Caco-2 (cell line): ENCODE measurements around the gene FRMD4A. TPM values are rescaled to one million over a fixed set of nuclear protein-coding genes. Genes with fewer than 3 reads are reported as not detected.

ENCODE experiments used
- BruUV-seq: library from RNA; stranded (reverse); fragments of 400-500 nt; replicated peaks from 2 replicates; lab custom pipeline; 2021; lab: Mats Ljungman, UMichigan
- CTCF ChIA-PET: fragments of 300-600 bp; sonication (Branson Sonifier 250); formaldehyde crosslinking; loops from one replicate; lab custom pipeline; 2022; ENCODE audit warnings: antibody characterized with exemption; lab: Charles Lee
- POLR2A ChIA-PET: fragments of 300-600 bp; sonication (Branson Sonifier 250); formaldehyde crosslinking; loops from one replicate; lab custom pipeline; 2022; ENCODE audit warnings: antibody characterized with exemption; lab: Charles Lee
- DNase-seq, 2 experiments: peaks; one replicate each; pipeline versions ENCODE4 v3.0.0 to v3.0.0-alpha.2; 2020 to 2022
- H3K27me3 ChIP-seq: replicated peaks from 2 replicates; pipeline ENCODE4 v1.6.0; 2011; ENCODE audit warnings: low read length; ENCODE audit not compliant: control insufficient read depth, insufficient read depth
- H3K36me3 ChIP-seq: 2 replicates; pipeline ENCODE4 v1.5.1; 2011; ENCODE audit warnings: low read length; ENCODE audit not compliant: control insufficient read depth, insufficient read depth
- H3K4me1 ChIP-seq: fragments of 250-450 bp; sonication (Bioruptor Pico); 2 replicates; pipeline ENCODE4 v1.5.1; 2020; ENCODE audit warnings: mild to moderate bottlenecking
- H3K4me3 ChIP-seq: 2 replicates; pipeline ENCODE4 v1.5.1; 2011; ENCODE audit warnings: low read depth, mild to moderate bottlenecking, control low read depth, low read length
- H3K9me3 ChIP-seq: fragments of 250-450 bp; sonication (Bioruptor Pico); 2 replicates; pipeline ENCODE4 v1.5.1; 2020; ENCODE audit warnings: mild to moderate bottlenecking, moderate library complexity
- H3K27ac Mint-ChIP-seq: one replicate; pipeline ENCODE4 v1.8.0; 2022; ENCODE audit warnings: mixed read lengths; ENCODE audit not compliant: unreplicated experiment
- H3K27me3 Mint-ChIP-seq: one replicate; pipeline ENCODE4 v1.8.0; 2022; ENCODE audit warnings: mixed read lengths; ENCODE audit not compliant: insufficient read depth, unreplicated experiment
- H3K36me3 Mint-ChIP-seq: one replicate; pipeline ENCODE4 v1.8.0; 2022; ENCODE audit warnings: mild to moderate bottlenecking, mixed read lengths; ENCODE audit not compliant: insufficient read depth, unreplicated experiment
- H3K4me1 Mint-ChIP-seq: one replicate; pipeline ENCODE4 v1.8.0; 2022; ENCODE audit warnings: low read depth, mixed read lengths; ENCODE audit not compliant: unreplicated experiment
- H3K4me3 Mint-ChIP-seq: one replicate; pipeline ENCODE4 v1.8.0; 2022; ENCODE audit warnings: mild to moderate bottlenecking, moderate library complexity, mixed read lengths; ENCODE audit not compliant: unreplicated experiment
- H3K9me3 Mint-ChIP-seq: one replicate; pipeline ENCODE4 v1.8.0; 2022; ENCODE audit warnings: mixed read lengths; ENCODE audit not compliant: unreplicated experiment
- CTCF ChIP-seq, 2 experiments: fragments of 200-600 bp in 1 of 2; IDR thresholded peaks; 1 replicate in 1 of 2; 2 replicates in 1 of 2; pipeline versions ENCODE4 v1.5.1 to v1.8.0; 2011 to 2022; ENCODE audit warnings: antibody characterized with exemption in 1 of 2, control low read depth in 1 of 2, inconsistent platforms in 1 of 2, low read depth in 1 of 2, low read length in 1 of 2, mild to moderate bottlenecking in 1 of 2, moderate library complexity in 1 of 2; ENCODE audit not compliant: insufficient read depth in 1 of 2, severe bottlenecking in 1 of 2, unreplicated experiment in 1 of 2
- intact Hi-C: fragments of 100-400 bp; cut with micrococcal nuclease; formaldehyde crosslinking; loops from one replicate; pipeline ENCODE4 v1.10.0; 2022; ENCODE audit not compliant: unreplicated experiment
- total RNA-seq: library from RNA; stranded (reverse); gene quantifications from 2 replicates; pipeline ENCODE4 v1.2.3, GENCODE V29; 2022

Gene FRMD4A
- total RNA-seq, 1 experiment from 2014 or later, result 52.1 TPM

GRCh38 chr10:13961097-13961496 lies 369.6 kb downstream of the FRMD4A start:
- ChIA-PET CTCF (no interaction called here), POLR2A (no interaction called here)
- H3K4me1 Mint-ChIP-seq, result peaks cover 22% of the 10 kb centered on the region
- intact Hi-C loops, result no loop called here
- H3K36me3 ChIP-seq, result no peaks in the 10 kb centered on the region
- H3K9me3 ChIP-seq, result no peaks in the 10 kb centered on the region
- no peak overlapping the region for H3K27ac Mint-ChIP-seq
- H3K9me3 Mint-ChIP-seq, result no peaks in the 10 kb centered on the region
- no peak for DNase-seq
- H3K4me3 Mint-ChIP-seq, result no peak overlapping the region
- no TSS peak for BruUV-seq
- TF ChIP-seq CTCF (IDR thresholded peaks at IDR 0.05; ENCODE audit: insufficient read depth in 1 of 2, low read depth in 1 of 2, low read length in 1 of 2, severe bottlenecking in 1 of 2, unreplicated experiment in 1 of 2), result no peak
- no peak overlapping the region for H3K4me3 ChIP-seq
- no peaks in the 10 kb centered on the region for H3K27me3 ChIP-seq
- no peaks in the 10 kb centered on the region for H3K4me1 ChIP-seq
- H3K27me3 Mint-ChIP-seq, result peaks cover 3% of the 10 kb centered on the region
- no peaks in the 10 kb centered on the region for H3K36me3 Mint-ChIP-seq

GRCh38 chr10:13960603-13961002 lies 370.1 kb downstream of the FRMD4A start:
- Mint-ChIP-seq H3K4me3 (no peak overlapping the region), H3K9me3 (no peaks in the 10 kb centered on the region), H3K27ac (no peak overlapping the region), H3K36me3 (no peaks in the 10 kb centered on the region), H3K4me1 (peaks cover 22% of the 10 kb centered on the region), H3K27me3 (peaks cover 3% of the 10 kb centered on the region)
- DNase-seq, result no peak
- no peaks in the 10 kb centered on the region for H3K36me3 ChIP-seq
- no peak for TF ChIP-seq CTCF (IDR thresholded peaks at IDR 0.05; ENCODE audit: insufficient read depth in 1 of 2, low read depth in 1 of 2, low read length in 1 of 2, severe bottlenecking in 1 of 2, unreplicated experiment in 1 of 2)
- CTCF ChIA-PET, result no interaction called here
- H3K9me3 ChIP-seq, result no peaks in the 10 kb centered on the region
- no peak overlapping the region for H3K4me3 ChIP-seq
- BruUV-seq, result no TSS peak
- no peaks in the 10 kb centered on the region for H3K27me3 ChIP-seq
- POLR2A ChIA-PET, result no interaction called here
- H3K4me1 ChIP-seq, result no peaks in the 10 kb centered on the region
- intact Hi-C loops, result no loop called here

- no peak for TF ChIP-seq CTCF (IDR thresholded peaks at IDR 0.05; ENCODE audit: insufficient read depth in 1 of 2, low read depth in 1 of 2, low read length in 1 of 2, severe bottlenecking in 1 of 2, unreplicated experiment in 1 of 2)
- Histone ChIP-seq H3K36me3 (no peaks in the 10 kb centered on the region), H3K27me3 (no peaks in the 10 kb centered on the region), H3K4me3 (no peak overlapping the region), H3K9me3 (no peaks in the 10 kb centered on the region), H3K4me1 (no peaks in the 10 kb centered on the region)
- Mint-ChIP-seq H3K27ac (no peak overlapping the region), H3K4me1 (peaks cover 22% of the 10 kb centered on the region), H3K4me3 (no peak overlapping the region), H3K36me3 (no peaks in the 10 kb centered on the region), H3K9me3 (no peaks in the 10 kb centered on the region), H3K27me3 (peaks cover 3% of the 10 kb centered on the region)
- no TSS peak for BruUV-seq
- ChIA-PET CTCF (interaction anchor here (0.6 kb wide), 1 partner anchor 172 kb away, joined by 3 read pairs; no protein-coding TSS in a partner anchor), POLR2A (no interaction called here)
- intact Hi-C loops, result no loop called here
- no peak for DNase-seq
These were observed 371.0 kb downstream of the FRMD4A start for GRCh38 chr10:13959443-13960359.
